ENCODE data around the gene IL17B.
"Not testable (repeated sequence)": the region's sequence is repeated elsewhere in the genome, so short reads cannot be mapped to it uniquely, and the experiment has no call there.

The IL17B gene

DNA sequence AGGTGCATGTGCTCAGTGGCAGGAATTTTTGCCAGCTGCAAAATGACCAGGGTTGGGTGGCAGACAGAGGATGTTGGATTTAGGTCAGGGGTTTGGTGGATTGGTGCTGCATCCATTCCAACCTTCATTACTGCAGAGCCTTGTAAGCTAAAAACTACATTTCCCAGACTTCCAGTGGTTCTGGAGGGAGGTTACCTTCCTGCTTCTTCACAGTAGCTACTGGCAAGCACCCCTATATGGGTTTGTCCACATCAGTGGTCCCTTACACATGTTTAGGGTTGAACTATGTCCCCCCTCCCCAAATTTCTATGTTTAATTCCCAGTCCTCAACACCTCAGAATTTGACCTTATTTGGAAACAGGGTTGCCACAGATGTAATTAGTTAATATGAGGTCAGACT lies 20.7 kb upstream of the IL17B start:
- DNase-seq: no peak

DNA sequence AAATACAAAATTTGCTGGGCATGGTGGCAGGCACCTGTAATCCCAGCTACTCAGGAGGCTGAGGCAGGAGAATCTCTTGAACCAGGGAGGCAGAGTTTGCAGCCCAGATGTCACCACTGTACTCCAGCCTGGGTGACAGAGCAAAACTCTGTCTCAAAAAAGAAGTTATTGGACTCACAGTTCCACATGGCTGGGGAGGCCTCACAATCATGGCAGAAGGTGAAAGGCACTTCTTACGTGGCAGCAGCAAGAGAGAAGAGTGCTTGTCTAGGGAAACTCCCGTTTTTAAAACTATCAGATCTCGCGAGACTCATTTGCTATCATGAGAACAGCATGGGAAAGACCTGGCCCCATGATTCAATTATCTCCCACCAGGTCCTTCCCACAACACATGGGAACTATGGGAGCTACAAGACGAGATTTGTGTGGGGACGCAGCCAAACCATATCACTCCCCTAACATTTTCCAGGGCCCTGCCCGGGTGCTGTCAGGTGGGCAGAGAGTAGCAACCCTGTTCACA lies 19.7 kb upstream of the IL17B start:
- not testable (repeated sequence) for DNase-seq

DNA sequence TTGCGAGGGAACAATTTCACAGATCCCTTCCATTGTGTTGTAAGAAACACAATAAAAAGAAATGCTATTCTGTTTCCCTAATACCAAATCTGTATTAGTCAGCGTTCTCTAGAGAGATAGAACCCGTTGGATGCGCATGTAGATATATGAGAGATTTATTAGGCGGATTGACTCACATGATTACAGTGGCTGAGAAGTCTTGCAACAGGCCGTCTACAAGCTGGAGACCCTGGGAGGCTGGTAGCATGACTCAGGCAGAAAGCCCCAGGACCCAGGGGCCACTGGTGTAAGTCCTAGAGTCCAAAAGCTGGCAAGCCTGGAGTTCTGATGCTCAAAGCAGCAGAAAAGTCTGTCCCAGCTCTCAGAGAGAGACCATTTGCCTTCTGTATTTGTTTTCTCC lies 18.4 kb upstream of the IL17B start:
- DNase-seq: no peak

DNA sequence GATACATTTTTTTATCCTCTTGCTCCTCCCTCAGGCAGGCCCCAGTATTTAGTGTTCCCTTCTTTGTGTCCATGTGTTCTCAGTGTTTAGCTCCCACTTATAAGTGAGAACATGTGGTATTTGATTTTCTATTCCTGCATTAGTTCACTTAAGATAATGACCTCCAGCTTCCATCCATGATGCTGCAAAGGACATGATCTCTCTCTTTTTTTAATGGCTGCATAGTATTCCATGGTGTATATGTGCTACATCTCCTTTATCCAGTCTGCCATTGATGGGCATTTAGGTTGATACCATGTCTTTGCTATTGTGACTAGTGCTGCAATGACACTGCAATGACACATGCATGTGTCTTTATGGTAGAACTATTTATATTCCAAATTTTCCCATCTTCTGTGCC lies 15.9 kb upstream of the IL17B start:
- DNase-seq: not testable (repeated sequence)

DNA sequence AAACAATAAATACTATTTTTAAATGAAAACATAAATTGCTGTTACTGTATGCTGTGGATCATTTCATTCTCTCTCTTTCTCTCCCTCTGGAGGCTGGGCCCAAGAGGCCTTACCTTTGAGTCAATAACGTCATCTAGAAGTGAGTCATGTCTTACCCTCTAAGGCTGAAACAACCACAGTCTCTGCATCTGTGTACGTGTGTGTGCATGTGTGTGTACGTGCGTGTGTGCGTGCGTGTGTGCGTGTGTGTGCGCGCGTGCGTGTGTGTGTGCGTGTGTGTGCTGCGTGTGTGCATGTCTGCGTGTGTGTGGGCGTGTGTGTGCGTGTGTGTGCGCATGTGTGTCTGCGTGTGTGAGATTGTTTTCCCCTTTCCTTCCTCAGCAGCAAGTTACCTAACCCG lies 13.6 kb upstream of the IL17B start:
- no peak for DNase-seq

DNA sequence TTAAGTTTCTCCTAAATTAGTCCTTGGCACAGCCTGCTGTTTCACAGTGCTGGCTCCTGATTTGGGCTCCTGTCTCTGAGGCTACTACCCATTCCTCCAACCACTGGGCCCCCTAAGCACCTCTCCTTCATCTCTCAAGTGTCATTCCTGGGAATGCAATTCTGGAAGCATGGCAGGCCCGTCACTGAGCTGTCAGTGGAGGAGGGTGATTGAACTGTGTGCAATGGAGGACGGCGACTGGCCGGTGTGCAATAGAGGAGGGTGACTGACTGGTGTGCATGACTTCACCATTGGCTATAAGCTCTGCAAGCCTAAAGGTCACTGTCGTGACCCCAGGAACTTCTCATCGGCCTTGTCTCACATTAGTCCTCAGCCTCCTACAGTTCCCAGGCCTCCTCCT lies 12.4 kb upstream of the IL17B start:
- no peak for DNase-seq

DNA sequence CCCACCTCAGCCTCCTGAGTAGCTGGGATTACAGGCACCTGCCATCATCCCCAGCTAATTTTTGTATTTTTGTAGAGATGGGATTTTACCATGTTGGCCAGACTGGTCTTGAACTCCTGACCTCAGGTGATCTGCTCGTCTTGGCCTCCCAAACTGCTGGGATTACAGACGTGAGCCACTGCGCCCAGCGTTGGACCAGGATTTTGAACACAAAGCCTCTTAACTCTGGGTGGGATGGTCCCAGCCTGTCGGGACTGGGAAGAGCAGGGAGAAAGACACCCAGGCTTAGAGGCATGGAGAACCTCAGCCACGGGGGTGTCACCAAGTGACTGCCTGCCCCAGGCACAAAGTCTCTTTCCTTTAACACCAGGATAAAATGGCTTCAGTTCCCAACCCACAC lies 12.0 kb upstream of the IL17B start:
- DNase-seq: not testable (repeated sequence)

DNA sequence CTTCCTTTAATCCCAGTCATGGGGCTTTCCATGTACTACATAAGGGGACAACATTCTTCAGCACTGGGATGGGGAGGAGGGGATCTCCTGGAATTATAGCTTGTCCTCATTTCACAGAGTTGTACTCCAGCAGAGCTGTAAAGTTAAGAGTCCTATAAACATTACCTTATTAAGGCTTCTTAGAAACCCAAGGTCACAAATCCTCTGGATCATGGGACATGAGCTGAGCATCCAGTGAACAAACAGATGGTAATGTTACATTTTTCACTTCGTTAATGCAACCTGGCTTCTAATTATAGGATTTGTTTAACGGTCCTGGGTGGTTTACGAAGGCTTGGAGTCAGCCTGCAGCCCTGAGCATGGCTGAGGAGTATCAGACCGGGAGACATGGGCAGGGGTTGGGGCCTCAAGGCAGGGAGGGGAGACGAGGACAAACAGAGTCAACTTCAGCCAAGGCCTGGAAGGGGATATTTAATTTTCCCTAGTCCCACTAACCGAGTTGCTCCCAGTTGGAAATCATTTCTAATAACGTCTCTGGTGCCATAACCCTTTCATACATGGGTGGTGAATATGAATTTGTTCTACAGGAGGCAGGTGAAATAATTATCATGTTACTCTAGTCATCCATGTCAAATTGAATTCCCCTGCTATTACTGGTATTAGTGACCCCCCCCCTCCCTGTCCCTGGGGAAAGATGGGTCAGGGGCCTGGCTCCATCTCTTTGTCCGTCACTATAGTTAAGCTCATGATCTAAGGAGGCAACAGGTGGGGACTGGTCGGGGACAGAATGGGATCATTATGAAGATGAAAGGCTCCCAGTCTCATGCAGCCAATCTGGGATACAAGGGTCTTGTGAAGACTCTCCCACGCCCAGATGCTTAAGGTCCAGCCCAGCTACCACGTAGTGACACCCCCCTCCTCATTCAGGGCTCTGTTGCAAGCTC lies 10.7 kb upstream of the IL17B start:
- DNase-seq: no peak

DNA sequence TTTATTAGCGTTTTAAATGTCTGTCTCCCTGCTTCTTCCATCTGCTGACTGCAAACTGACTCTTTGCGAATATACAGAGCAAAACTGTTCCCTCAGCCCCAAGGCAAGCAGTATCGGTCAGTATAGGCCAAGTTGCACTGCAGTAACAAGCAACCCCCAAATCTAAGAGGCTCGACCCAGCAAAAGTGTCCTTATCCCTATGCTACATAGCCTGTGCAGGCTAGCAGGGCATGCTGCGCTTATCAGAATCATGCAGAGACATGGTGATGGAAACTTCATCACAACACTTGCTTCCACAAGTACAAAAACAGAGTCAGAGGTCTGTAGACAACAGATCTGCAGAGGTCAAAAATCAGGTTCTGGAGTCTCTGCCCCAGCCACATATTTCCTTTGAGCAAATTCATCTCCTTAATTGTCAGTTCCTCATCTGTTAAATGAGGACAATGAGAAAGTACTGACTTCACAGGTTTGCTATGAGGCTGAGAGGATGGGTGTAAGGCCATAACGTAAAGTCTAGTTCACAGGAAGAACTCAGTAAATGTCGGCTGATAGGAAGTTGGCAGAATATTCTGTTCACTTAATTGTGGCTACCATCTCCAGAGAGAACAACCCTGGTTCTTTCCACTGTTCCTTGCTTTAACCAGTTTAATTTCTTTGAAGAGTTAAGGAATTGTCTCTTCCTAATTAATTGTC lies 9.6 kb upstream of the IL17B start:
- DNase-seq: no peak

DNA sequence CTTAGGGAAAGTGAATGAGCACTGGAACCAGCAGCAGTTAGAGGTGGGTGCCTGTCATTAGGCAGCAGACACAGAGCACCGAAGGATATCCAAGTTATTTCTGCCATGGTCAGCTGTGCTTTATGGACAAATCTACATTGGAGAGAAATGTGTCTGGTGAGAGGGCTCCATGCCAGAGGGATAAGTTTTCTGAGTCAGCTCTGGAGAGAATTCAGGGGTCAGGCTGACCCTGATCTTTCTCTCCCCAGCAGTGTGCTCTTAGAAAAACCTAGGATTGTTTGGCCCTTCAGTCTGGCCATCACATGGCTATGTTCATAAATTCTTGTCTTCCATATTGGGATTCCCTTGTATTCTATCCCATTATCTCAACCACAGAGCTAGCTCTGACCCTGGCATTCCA lies 8.9 kb upstream of the IL17B start:
- DNase-seq: no peak

DNA sequence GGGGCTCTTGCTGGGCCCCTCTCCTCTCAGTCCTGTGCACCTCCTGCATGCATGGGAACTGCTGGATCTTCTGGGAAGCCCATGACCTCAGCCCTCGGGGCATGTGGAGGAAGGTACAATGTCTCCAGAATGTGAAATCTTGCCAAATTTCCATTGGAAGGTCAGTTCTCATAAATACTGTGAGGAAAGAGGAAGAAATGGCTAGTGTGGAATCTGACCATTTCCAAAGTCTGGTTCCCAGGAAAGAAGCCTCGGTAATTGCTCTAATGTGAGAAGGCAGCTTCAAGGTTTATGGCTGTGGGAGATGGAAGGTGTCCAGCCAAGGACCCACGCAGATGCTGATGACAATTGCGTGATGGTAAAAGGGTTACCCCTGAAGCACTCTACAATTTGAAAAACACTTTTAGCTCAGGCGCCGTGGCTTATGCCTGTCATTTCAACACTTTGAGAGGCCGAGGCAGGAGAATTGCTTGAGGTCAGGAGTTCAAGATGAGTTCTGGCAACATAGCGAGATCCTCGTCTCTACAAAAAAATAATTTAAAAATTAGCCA lies 8.1 kb upstream of the IL17B start:
- DNase-seq: no peak

DNA sequence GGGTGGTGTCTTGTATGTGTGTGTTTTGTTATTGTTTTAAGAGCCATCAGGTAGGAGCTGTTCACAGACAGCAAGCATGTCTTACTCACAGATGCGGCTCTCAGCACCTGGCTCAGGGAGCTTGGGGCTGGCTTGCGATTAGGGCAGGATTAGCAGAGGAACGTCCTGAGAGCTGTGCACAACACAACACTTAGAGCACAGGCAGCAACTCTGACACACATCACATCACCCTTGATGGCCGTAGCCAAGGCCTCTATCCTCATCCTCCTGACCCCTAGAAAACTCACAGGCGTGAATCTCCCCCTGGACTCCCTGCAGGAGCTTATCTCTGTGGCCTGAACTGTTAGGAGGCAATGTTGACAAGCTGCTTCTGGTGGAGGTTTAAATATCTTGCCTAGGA lies 7.1 kb upstream of the IL17B start:
- no peak for DNase-seq

DNA sequence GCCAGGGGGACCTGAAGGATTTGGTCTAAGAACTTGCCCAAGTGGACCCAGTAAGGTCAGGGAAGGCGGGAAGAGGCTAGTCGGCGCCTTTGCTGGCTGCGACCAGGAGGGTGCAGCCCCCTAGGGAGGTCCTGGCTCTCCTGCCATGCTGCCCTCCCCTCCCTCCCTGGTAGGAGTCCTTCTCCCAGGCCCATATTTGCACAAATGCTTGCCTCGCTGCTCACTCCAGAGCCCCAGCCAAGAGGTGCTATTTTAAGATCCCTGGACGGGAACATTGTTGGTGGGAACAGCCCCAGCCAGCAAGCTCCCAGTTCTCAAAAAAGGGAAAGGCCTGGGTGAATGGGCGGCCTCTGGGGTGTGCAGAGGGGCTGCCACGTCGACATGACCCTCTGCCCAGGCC lies 4.3 kb upstream of the IL17B start:
- DNase-seq: no peak

DNA sequence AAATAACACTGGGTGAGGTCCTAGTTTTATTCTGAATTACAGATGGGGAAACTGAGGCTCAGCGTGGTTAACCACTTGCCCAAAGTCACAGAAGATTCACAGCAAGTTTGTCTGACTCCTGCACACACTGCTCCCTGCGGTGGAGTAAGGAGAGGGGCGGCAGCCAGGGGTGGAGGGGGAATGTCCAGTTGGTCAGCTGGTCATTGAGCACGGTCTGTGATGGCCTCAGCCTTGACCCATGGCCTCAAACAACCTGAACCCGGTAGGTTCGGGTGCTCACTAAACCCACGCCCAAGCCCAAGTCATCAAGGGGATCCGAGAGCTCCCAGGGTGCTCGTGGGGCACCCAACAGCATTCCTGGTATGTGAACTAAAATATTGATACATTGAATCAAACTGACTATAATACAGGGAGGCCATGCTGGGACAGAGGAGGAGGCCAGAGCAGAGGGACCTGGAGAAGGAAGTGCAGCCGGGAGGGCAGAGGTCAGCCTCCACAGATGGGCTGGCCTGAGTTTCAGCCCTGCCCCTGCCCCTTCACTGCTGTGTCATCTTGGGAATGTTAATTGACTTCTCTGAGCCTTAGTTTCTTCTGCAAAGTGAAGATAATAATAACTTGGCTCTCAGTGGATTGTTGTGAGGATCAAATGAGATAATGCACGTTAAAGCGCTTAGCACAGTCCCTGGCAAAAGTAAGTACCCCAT lies 3.6 kb upstream of the IL17B start:
- no peak for DNase-seq

DNA sequence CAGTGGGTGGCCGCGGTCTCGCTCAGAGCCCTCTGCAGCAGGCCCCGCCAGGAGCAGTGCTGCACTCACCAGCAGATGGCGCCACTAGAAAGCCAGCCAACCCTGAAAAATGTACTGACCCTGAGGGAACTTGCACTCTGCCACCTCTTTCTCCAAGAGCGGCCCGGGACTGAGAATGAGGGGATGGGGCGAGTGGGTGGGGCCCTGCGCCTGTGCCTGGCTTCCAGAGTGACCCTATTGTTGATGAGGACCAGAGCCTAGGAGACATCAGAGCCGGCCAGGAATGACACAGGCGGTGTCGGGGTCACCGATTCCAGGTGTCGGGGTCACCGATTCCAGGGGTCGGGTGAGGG lies 2.9 kb upstream of the IL17B start:
- DNase-seq: peak; percentile 57 to 65

DNA sequence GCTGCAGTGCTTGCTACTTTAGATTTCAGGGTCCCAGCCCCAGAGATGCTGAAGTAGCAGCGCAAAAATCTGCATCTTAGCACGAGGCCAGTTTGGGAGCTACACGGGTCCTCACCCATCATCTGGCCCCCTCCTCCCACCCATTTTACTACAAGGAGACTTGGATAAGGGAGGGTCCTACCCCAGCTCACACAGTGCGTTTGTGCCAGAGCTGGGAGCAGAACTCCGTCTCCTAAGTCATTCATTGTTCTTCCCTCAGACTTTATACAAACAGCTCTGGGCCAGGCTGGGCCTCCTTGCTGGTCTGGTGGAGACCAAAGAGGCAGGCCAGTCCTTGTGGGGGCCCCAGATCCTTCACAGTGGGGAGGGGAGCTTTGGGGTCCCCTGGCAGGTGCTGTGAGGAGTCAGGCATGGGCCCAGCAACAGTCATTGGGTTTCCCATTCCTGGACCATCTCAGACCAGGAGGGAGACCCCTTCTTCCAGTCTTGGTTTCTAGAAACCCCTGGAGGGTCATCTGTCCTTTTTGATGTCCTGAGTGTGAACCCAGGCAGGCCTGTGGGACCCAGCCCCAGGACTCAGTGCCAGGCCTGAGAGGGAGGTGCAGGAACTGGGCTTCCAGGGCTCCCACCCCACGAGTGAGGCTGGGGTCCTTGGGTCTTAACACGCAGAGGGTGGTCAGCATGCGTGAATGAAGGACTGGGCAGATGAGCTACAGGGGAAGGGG lies 2.3 kb upstream of the IL17B start:
- no peak for DNase-seq

DNA sequence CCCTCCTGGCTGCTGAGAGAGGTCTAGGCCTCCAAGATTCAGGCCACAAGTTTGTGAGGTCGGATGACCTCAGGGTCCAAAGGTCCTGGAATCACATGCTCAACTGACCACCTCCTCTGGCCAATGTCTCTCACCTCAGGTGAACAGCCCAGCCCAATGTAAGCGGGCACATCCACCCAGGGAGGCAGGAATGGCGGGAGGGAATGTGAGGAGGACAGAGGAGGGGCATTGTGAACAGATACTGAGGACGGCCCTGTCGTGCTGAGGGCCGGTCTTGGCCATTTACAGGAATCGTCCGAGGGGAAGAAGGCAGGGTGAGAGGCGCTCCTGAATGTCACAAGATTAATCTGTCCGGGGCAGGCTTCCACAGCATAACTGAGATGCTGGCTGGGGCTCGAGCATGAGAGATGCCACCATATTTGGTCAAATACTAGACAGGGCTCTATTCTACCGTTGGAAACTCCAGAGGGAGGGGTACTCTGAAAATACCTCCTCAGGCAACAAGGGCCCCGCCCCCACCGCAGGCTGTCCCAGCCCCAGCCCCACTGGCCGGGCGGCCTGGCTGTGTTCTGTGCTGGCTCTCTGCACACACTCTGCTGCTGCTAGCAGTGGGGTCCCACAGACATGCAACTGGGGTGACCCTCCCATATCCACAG lies 1.5 kb upstream of the IL17B start:
- DNase-seq: no peak

DNA sequence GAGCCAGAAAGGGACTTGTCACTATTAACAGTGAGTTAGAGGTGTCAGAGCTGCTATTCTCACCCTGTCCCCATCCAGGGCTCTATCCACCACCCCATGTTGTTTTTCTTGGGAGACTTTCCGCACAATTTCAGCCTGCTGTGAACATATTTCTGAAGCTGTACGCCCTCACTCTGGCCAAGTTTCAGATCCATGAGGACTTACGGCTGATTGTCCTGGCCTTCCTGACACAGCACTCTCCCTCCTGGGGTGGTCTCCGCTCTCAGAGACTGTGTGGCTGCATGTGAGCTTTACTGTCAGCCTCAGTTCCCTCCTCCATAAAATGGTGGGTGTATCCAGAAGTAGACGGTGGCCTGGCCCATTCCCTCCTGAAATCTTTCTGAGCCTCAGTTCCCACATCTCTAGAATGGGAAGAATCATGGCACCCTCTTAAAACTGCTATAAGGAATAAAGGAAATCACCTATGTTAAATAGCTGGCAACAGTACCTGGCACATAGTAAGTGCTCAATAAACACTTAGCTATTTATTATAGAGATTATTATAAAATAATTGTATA lies 804 bp upstream of the IL17B start:
- no peak for DNase-seq

DNA sequence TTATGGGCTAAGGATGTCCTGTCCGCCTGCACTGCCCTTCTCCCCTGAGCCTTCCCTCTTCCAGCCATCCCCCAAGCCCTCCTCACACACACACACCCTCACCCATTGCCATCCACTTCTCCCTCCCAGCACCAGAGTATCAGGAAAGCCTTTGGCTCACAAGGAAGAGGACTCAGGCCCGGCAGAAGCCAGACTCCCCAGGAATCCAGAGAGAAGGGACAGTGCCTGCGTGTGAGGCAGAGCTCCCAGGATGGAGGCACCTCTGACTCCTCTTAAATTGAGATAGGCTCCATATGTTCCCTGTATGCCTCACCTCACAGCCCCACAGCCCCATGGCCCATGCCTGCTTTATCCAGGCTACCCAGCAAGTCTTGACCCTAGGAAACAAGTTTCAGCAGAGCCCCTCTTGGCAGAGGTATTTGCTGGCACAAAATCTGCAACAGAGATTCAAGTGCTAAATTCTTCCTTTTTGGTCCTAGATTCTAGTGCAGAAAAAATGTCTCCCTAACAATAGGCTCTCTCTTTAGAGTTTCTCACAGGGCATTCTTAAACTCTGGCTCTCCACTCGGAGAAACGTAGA lies 761 bp downstream of the IL17B start:
- DNase-seq: no peak

DNA sequence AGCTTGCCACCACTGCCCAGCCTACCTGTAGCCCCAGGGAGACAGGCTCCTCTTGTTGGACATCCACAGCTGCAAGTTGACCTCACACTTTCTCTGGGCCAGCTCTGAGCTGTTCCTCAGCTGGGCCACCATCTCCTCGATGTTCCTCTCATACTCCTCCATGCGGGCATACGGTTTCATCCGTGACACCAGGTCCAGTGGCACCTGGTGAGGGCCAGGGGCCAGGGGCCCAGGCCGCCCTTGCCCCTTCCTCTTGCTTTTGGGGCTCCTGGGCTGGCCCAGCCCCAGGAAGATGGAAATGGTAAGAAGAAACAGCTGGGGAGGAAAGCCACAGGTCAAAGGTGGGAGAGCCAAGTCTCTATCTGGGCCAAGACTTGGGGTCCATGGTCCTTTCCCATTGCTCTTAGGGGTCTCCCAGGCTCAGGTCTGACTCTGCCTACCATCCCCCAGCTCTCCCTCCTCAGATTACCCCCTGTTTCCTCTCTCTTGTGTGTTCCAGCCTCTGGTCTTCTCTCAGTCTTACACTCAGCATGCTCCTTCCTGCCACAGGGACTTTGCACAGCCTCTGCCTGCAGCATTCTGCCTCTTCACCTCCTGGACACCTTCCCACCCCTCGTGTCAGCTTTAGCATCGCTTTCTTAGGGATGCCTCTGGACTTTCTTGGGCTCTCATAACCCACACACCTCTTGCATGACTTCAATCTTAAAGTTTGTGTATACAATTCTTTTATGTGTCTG lies 2.2 kb downstream of the IL17B start:
- DNase-seq: no peak

DNA sequence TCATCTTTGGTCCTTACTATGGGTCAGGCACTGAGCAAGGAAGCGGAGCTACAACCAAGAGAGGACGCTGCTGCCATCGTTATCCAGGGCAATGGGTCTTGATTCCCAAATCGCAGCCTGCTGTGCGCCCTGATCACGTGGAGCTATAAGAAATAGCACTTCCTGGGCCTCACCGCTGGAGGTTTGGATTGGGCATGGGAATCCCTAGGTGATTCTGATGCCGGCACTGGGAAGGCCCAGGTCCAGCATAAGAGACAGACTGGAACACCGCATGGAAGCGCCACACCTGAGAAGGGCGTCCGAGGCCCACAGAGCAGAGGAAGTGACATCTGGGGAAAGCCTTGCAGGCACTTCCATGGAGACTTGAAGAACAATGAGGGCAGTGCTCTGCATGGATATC lies 3.0 kb downstream of the IL17B start:
- DNase-seq: no peak
